Panc1 (cell line): ENCODE measurements around the gene KCNQ1. TPM values are rescaled to one million over a fixed set of nuclear protein-coding genes. Genes with fewer than 3 reads are reported as not detected.

ENCODE experiments used
- ATAC-seq: fragments of 200-7000 bp; cut with Tn5 transposase; 2 replicates; pipeline ENCODE4 v1.9.1; 2020; ENCODE audit warnings: mild to moderate bottlenecking, moderate library complexity
- BruUV-seq: library from RNA; stranded (reverse); fragments of 400-500 nt; replicated peaks from 2 replicates; lab custom pipeline; 2021; lab: Mats Ljungman, UMichigan
- CTCF ChIA-PET: fragments of 300-600 bp; sonication (Branson Sonifier 250); formaldehyde crosslinking; loops from one replicate; lab custom pipeline; 2022; ENCODE audit warnings: antibody characterized with exemption; lab: Charles Lee
- POLR2A ChIA-PET: fragments of 300-600 bp; sonication (Branson Sonifier 250); formaldehyde crosslinking; loops from one replicate; lab custom pipeline; 2022; ENCODE audit warnings: antibody characterized with exemption; lab: Charles Lee
- DNase-seq: peaks from one replicate; pipeline ENCODE4 v3.0.0-alpha.2; 2010; ENCODE audit warnings: low read depth, low spot score
- H3K27ac ChIP-seq: 2 replicates; pipeline ENCODE4 v1.5.1; 2011; ENCODE audit warnings: mild to moderate bottlenecking, low read length, inconsistent platforms
- H3K27me3 ChIP-seq: fragments of 200-500 bp; sonication (Bioruptor generic); 2 replicates; pipeline ENCODE4 v1.6.0; 2014; ENCODE audit warnings: low read length, inconsistent platforms; ENCODE audit not compliant: control insufficient read depth, insufficient read depth
- H3K36me3 ChIP-seq: fragments of 200-500 bp; sonication (Bioruptor generic); 2 replicates; pipeline ENCODE4 v1.5.1; 2014; ENCODE audit warnings: inconsistent platforms, mild to moderate bottlenecking, low read length, moderate library complexity; ENCODE audit not compliant: control insufficient read depth, insufficient read depth
- H3K4me1 ChIP-seq: 2 replicates; pipeline ENCODE4 v1.5.1; 2011; ENCODE audit warnings: inconsistent platforms, mild to moderate bottlenecking, low read length, moderate library complexity; ENCODE audit not compliant: control insufficient read depth, insufficient read depth
- H3K4me3 ChIP-seq, 2 experiments: 2 replicates each; pipeline ENCODE4 v1.5.1; 2011 to 2012; ENCODE audit warnings: low read depth in 2 of 2, low read length in 2 of 2, mild to moderate bottlenecking in 2 of 2, inconsistent platforms in 1 of 2, moderate library complexity in 1 of 2
- H3K9me3 ChIP-seq: fragments of 200-500 bp; sonication (Bioruptor generic); 2 replicates; pipeline ENCODE4 v1.5.1; 2014; ENCODE audit warnings: low read depth, mild to moderate bottlenecking, inconsistent platforms, low read length, moderate library complexity; ENCODE audit not compliant: control insufficient read depth, insufficient read depth
- CTCF ChIP-seq: fragments of 450-650 bp; IDR thresholded peaks from 2 replicates; pipeline ENCODE4 v1.5.1; 2017; ENCODE audit warnings: mild to moderate bottlenecking
- POLR2AphosphoS5 ChIP-seq: IDR thresholded peaks from 2 replicates; pipeline ENCODE4 v1.6.1; 2012; ENCODE audit warnings: mild to moderate bottlenecking, low read depth, low read length, moderate library complexity
- REST ChIP-seq, 2 experiments: IDR thresholded peaks; 2 replicates each; pipeline ENCODE4 v1.6.1; 2011 to 2012; ENCODE audit warnings: low read depth in 2 of 2, control low read depth in 1 of 2, low read length in 1 of 2, mild to moderate bottlenecking in 1 of 2, moderate library complexity in 1 of 2; ENCODE audit not compliant: insufficient read depth in 1 of 2
- SIN3A ChIP-seq: IDR thresholded peaks from 2 replicates; pipeline ENCODE4 v1.6.1; 2012; ENCODE audit warnings: low read depth, mild to moderate bottlenecking, low read length, moderate library complexity, borderline replicate concordance; ENCODE audit not compliant: insufficient read depth
- TCF7L2 ChIP-seq: IDR thresholded peaks from 2 replicates; pipeline ENCODE4 v1.6.1; 2011; ENCODE audit warnings: mild to moderate bottlenecking, low read depth, low read length, inconsistent platforms
- in situ Hi-C: cut with HindIII; loops from 2 replicates; pipeline ENCODE4 v1.10.0; 2016; ENCODE audit warnings: low sequenced_read_pairs, low pct_unique_long_range_greater_than_20kb
- intact Hi-C: fragments of 100-400 bp; cut with micrococcal nuclease; formaldehyde crosslinking; loops from one replicate; pipeline ENCODE4 v1.10.0; 2022; ENCODE audit not compliant: unreplicated experiment
- total RNA-seq: library from RNA; stranded (reverse); gene quantifications from one replicate; pipeline ENCODE4 v1.2.1, GENCODE V29; 2021; ENCODE audit not compliant: unreplicated experiment

The KCNQ1 gene
- total RNA-seq, 1 experiment from 2014 or later, result 1.0 TPM

- Histone ChIP-seq H3K36me3 (no peaks in the 10 kb centered on the region), H3K27me3 (no peaks in the 10 kb centered on the region), H3K27ac (no peak overlapping the region), H3K4me1 (no peaks in the 10 kb centered on the region), H3K4me3 (no peak overlapping the region), H3K9me3 (no peaks in the 10 kb centered on the region)
- TF ChIP-seq TCF7L2, result no peak
- TF ChIP-seq REST (IDR thresholded peaks at IDR 0.05; ENCODE audit: insufficient read depth in 1 of 2, low read depth in 2 of 2, low read length in 1 of 2), result no peak
- no peak for TF ChIP-seq POLR2AphosphoS5
- TF ChIP-seq SIN3A, result no peak
- TF ChIP-seq CTCF, result no peak
- DNase-seq (no peak), ATAC-seq (no peak)
- intact Hi-C loops (no loop called here), in situ Hi-C loops (no loop called here)
- BruUV-seq, result no TSS peak
- ChIA-PET CTCF (no interaction called here), POLR2A (interaction anchor here (0.6 kb wide), 1 partner anchor 488 kb away, joined by 8 read pairs; no protein-coding TSS in a partner anchor)
Measured at GRCh38 chr11:2413742-2414579, 30.8 kb upstream of the KCNQ1 start.

DNA sequence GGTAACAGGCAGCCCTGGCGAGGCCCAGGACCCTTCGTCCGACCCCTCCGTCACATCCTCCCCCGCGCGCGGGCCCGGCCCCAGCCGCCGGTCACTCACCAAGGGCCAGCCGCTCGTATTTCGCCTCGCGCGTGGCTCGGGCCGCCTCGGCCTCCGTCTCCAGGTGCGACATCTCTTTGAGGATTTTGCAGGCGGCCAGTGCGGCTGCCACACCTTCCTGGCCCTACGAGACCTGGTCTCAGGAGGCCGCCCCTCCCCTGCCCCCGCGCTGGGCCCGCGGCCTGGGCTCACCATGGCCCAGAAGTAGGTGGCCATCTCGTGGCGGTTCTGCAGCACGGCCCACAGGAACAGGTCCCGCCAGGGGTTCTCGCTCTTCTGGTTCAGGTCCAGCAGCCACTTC is 30.2 kb upstream of the KCNQ1 start:
- Histone ChIP-seq H3K4me3 (no peak overlapping the region), H3K4me1 (no peaks in the 10 kb centered on the region), H3K27me3 (no peaks in the 10 kb centered on the region), H3K36me3 (no peaks in the 10 kb centered on the region), H3K9me3 (no peaks in the 10 kb centered on the region), H3K27ac (no peak overlapping the region)
- no TSS peak for BruUV-seq
- ChIA-PET CTCF (no interaction called here), POLR2A (no interaction called here)
- intact Hi-C loops (no loop called here), in situ Hi-C loops (no loop called here)
- DNase-seq, result no peak
- TF ChIP-seq SIN3A (no peak), POLR2AphosphoS5 (no peak), TCF7L2 (no peak), CTCF (no peak)
- no peak for ATAC-seq
